GM18511 (cell line): Measurements from ENCODE around the gene PHYKPL.
"Not testable (repeated sequence)": the region's sequence is repeated elsewhere in the genome, so short reads cannot be mapped to it uniquely, and the experiment has no call there.

ENCODE experiments used
- ATAC-seq: cut with Tn5 transposase; IDR thresholded peaks from one replicate; pipeline ENCODE4 v1.9.1; 2021; ENCODE audit warnings: mild to moderate bottlenecking, moderate library complexity; ENCODE audit not compliant: unreplicated experiment

PHYKPL gene

DNA sequence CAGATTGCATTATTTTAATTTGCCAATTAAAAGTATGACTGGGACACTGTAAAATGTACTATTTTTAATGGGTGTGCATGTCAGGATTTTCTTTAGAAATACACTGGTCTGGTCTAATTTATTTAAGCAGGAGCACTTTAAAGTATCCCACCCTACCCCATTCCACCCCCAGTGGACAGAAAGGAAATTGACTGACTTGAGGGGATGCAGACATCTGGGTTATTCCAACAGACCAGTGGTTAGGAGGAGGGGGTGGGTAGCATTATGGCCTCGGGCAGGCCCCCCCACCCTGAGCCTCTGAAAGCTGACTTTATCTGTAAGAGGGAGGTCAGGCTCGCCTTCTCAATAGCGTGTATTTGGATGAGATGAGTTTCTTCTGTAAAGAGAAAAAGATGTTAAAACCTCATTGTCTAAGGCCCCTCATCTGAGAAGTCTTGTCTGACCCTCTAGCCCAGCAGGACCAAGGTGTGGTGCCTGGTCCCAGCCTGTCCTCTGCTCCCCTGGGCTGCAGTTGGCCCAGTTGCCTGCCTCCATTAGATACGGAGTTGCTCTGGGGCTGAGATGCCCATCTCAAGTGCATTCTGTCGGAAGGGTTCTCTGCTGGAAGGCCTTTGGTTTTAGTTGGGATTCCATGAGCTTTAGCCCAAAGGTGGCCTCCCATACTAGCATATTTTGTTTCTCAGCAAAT is 23.9 kb downstream of the PHYKPL start:
- ATAC-seq, result no peak

DNA sequence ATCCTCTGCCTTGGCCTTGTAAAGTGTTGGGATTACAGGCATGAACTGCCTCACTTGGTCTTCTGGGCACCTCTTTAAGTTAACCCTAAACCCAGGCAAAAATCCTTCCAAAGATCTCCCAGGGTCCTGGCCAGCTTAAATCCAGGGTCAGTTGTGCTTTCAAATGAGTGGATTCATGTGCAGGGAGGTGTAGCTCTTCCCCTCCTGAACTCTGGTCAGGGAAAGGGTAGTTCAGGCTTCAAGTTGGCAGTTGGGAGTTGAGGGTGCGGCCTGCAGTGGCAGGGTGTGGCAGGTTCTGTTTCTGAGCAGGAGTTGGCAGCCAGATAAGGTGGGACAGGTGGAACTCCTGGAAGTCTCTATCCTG is 24.7 kb downstream of the PHYKPL start:
- ATAC-seq, result no peak

DNA sequence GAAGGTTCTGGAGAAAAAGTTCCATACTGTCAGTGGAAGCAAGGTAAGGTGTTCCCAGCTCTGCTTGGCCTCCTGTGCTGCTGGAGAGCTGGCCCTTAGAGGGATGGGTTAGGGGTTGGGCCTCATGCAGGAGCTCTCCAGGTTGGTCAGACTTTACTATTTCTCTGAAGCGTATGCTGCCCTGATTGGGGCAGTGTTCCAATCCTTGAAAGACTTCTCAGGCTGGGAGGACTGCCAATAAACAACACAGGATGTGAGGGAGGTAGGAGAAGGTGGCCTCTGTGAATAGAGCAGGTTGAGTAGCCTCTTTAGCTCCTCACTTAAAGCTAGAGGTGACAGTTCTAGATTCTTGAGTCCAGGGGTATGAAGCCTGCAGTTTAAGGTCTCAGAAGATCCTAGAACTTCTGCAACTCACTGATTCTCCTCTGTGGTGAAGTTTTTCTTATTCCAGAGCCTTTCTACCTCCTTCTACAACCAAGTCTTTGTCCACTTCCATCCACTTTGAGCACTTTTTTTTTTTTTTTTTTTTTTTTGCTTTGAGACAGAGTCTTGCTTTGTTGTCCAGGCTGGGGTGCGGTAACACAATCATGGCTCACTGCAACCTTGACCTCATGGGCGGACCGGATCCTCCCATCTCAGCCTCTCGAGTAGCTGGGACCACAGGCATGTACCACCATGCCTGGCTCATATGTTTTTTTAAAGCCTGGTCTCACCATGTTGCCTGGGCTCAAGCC is 25.3 kb downstream of the PHYKPL start:
- ATAC-seq, result no peak

DNA sequence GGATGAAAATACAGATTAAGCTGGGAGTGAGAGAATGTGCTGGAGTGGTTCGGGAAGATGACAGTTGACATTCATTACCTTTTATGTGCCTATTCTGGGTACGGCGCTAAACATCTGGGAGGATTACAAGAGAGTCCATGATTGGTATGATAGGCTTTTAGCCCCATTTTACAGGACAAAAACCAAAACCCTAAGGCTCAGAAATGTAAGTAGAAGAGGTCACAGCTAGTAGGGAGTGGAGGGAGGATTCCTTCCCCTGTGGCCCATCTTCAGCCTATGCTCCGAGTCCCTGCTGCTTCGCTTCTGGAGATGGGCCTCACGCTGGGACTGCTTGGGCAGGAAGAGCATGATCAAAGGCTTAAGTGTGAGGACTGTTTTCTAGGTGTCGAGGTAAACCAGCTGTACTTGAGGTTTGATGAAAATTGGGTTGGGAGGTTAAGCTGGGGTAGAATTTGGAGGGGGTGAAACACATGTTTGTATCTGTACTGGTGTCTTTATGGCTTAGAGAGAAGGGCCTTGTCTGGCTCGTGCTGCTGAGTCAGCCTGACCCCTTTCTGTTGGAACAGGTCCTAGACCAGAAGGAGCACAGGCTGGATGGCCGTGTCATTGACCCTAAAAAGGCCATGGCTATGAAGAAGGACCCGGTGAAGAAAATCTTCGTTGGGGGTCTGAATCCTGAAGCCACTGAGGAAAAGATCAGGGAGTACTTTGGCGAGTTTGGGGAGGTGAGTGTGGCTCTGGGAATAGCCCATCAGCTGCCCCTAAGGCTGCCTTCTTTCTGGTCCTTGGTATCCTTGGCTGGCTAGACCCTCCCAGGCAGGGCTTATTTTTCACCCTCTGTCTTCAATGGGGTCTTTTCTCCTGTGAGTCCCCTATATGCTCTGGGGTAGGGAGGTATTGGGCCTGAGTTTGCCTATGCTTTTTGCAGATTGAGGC is 26.2 kb downstream of the PHYKPL start:
- no peak for ATAC-seq

DNA sequence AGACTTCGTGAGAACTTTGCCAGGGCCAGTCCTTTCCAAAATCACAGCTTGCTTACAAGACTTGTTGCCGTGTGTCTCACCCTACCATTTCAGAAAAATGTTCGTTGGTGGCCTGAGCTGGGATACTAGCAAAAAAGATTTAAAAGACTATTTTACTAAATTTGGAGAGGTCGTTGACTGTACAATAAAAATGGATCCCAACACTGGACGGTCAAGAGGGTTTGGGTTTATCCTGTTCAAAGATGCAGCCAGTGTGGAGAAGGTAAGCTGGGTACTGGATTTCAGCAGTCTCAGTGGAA is 26.9 kb downstream of the PHYKPL start:
- ATAC-seq, result no peak

DNA sequence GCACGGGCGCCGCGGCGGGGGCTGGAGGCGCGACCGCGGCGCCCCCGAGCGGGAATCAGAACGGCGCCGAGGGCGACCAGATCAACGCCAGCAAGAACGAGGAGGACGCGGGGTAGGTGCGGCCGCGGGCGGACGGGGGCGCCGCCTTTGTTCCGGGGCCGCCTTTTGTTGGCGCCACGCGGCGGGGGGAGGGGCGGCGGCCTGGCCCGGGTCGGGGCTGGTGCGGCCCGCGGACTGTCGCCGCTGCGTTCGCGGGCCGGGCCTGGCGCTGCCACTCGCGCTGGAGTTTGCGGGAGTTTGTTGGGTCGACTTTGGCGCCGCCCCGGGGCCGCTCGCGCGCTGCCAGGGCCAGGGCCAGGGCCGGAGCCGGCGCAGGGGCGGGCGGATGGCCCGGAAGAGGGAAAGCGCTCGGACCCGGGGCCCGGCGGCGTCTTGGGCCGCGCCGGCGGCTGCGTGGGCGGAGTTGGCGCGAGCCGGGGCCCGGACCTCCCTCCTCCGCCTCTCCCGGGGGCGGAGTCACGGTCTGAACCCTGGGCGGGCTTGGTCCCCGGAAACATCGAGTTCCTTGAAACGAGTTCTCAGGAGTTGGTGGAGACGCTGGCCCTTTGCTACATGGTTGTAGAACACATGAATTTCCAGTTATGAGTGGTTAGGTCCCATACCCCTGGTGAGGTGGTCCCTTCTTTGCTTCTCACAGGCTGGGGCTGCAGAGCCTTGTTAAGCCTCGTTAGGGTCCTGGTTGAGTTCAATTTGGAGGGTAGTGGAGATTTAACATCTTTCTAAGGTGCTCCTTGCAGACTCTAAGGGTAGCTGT is 27.5 kb downstream of the PHYKPL start:
- peak; percentile 63 for ATAC-seq

DNA sequence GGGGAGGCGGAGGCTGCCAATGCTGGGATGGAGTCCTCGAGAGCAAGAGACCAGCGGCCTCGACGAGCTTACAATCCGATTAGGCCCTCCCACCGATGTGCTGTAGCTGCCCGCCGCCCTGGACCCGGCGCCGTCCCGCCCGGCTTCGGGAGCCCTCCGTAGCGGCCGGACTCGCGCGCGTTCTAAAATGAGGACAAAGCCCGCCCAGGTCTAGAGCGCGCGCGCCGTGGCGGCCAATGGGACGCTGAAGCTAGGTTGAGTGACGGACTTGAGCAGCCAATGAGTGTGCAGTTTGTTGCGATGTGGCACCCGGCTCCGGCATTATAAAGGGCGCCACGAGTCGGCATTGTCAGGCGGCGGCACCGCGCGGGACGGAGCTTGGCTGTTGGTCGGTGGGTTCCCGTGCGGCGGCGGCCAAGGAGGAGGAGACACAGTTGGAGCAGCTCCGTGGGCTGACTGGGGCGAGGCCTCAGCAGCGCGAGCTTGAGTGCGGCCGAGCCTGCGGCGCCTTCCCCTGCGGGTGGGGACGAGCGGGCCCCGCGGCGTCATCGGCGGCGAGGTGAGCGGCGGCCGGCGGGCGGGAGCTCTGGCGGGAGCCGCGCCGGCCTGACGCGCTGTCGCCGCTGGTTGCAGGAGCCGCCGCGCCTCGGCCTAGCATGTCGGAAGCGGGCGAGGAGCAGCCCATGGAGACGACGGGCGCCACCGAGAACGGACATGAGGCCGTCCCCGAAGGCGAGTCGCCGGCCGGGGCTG is 28.2 kb downstream of the PHYKPL start, which contains the start of gene HNRNPAB:
Gene HNRNPAB (plus strand): TSS at position 352 of the 753 bp plus-strand sequence. CDS start 305 bp downstream, at position 657.
- peak; percentile 85 for ATAC-seq

DNA sequence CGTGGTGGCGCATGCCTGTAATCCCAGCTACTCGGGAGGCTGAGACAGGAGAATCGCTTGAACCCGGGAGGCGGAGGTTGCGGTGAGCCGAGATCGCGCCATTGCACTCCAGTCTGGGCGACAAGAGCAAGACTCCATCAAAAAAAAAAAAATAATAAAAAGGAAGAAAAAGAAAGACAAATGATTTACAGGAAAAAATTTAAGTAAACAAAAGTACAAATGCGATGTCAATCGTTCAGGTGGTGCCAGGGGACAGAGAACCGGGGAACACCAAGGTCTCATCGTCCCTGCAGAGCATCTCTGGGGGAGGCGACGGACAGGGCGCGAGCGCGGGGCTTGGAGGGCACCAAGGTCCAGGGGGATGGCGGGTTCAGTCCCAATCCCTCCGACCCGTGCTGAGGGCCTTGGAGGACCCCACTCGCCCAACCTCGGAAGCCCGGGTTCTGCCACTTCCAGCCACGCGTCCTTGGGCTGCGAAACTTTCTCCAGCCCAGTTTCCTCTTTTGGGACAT is 28.9 kb downstream of the PHYKPL start:
- ATAC-seq, result peak; percentile 17

DNA sequence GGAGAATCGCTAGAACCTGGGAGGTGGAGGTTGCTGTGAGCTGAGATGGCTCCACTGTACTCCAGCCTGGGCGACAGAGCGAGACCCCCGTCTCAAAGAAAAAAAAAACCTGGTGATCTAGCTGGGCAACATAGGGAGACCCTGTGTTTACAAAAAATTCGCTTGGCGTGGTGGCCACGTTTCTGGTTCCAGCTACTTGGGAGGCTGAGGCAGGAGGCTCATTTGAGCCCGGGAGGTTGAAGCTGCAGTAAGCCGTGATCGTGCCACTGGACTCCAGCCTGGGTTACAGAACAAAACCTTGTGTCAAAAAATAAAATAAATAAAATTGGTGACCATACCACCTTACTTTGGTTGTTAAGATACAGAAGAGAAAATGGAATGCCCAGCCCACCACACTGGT is 30.1 kb downstream of the PHYKPL start:
- no peak for ATAC-seq

DNA sequence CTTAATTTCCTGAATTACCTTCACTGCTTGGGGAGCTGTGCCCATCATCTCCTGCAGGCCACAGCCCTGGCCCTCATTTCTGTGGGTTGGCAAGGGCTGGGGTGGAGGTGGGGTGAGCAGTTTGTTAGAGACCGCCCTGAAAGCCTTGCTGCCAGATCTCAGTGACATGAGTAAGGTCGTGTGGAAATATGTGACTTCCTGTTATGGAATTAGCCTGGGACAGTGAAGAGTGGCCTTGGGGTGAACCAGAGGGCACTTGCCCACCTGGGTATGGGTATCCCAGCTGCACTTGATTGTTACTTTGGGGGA is 30.7 kb downstream of the PHYKPL start:
- ATAC-seq, result no peak

DNA sequence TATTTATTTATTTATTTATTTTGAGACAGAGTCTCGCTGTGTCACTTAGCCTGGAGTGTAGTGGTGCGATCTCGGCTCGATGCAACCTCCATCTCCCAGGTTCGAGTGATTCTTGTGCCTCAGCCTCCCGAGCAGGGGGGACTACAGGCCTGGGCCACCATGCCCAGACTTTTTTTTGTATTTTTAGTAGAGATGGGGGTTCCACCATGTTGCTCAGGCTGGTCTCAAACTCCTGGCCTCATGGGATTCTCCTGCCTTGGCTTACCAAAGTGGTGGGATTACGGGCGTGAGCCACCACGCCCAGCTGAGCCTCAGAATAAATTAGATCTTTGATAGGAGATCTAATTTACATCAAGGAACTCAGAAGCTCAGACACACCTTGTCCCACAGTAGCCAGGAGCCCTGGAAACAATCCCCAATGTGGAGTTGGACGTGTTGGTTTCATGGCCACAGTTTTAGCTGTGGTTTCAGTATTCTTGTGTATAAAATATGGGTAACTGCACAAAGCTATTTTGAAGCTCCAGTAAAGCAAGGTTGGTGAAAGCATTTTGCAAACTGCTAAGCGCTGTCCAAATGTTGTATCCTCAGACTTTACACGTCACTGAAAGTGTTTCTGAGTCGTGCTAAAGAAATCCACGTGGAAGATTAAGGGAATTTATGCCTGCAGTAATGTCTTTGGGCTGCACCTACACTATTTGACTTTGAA is 31.2 kb downstream of the PHYKPL start:
- no peak for ATAC-seq

DNA sequence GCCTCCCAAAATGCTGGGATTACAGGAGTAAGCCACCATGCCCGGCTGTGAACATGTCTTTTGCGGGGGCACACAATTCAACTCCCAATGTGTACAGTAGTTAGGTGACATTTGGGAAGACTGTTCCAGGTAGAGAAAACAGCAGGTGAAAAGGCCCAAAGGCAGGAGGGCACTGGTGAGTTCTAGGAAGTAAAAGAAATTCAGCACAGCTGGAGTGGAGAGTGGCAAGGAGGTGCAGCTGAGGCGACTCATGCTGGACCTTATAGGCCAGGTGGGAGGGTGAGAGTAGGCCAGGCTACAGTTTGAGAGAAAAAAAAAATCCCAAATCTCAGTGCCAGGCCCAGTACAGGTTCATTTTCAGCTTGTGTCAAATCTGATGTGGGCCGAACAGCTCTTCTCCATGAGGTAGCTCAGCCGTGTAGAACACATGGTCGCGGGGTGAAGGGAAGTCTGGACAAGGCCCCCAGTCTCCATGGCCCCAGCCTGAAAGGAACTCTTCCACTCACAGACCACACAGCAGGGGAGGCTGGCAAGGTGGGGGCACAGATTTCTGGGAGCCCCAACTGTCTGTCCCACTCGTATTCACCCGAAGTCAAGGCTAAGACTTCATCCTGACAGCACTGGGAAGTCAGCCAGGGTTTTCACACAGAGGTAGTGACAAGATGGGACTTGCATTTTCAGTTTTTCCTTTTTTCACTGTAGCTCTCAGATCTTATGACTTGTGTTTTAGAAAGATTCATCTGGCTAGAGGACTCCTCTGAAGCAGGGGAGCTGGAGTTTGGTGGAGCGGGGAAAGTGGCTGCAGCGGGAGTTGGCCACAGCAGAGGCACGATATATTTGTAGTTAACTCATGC is 32.8 kb downstream of the PHYKPL start:
- no peak for ATAC-seq

DNA sequence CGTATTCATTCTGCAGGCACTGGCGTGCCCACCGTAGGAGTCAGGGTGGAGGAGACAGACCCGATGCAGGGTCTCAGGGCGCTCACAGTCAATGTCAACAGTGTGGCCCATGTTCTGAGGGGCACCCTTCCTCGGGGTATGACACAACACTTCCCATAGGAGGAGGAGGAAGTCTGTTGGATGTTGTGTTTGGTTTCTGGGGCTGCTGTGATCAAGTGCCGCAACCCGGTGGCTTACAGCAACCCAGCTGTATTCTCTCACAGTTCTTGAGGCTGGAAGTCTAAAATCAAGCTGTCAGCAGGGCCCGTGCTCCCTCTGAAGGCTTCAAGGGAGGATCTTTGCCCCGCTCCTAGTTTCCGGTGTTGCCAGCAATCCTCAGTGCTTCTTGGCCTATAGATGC is 33.9 kb downstream of the PHYKPL start:
- ATAC-seq, result no peak

DNA sequence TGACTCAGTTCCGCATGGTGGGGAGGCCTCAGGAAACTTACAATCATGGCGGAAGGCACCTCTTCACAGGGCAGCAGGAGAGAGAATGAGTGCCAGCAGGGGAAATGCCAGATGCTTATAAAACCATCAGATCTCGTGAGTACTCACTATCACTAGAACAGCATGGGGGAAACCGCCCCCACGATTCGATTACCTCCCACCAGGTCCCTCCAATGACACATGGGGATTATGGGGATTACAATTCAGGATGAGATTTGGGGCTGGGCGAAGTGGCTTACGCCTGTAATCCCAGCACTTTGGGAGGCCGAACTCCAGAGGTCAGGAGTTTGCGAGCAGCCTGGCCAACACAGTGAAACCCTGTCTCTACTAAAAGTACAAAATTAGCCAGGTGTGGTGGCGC is 34.5 kb downstream of the PHYKPL start:
- not testable (repeated sequence) for ATAC-seq

DNA sequence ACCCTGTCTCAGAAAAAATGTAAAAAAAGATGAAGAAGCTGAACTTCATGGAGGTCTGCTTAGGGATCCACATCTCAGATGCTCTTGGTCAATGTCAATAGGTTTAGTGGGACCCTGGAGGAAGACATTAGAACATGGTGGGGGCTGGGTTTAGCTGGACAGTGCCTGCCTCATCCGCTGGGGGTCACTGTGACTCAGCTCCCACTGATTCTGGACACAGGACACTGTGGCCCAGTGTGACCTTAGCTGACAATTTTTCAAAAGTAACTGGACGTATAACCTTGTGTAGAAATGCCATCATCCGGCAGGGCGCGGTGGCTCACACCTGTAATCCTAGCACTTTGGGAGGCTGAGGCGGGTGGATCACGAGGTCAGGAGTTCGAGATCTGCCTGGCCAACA is 35.6 kb downstream of the PHYKPL start:
- ATAC-seq, result no peak

DNA sequence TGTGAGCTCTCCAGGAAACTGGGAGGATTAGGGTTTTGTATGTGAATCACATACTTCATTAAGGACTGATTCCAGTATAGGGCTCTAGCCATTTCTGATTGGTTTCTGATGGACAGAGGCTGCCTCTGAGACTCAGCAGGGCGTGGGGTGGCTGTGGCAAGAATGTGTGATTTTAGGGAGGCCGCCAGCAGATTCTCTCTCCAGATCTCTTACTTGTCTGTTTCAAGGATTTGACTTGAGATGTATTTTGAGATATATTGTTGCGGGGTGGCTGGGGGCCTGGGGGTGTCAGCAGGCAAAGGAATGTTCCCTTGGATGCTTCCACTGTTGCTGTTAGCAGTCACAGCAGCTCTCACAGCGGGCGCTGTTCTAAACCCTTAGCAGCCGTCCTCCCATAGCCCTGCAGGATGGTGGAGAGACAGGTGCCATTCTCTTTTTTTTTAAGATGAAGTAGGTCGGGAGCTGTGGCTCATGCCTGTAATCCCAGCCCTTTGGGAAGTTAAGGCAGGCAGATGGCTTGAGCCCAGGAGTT is 36.3 kb downstream of the PHYKPL start:
- ATAC-seq, result no peak

DNA sequence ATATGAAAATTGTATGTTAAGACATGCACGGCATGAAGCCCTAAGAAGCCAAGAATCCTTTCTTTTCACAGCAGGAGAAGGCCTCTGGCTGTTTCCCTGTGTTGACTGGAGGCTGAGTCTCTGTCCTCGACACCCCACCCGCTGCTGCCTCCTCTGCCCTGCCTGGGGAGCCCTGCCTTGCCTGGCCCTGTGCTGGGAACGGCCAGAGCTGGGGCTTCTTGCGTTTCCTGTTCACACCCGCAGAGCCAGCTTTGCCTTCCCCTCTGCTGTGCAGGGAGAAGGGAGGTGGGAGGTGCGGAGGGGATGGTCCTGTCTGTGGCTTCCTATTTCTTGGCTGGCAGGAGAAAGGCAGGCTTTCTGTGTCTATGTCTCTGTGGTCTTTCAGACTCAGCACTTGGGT is 38.6 kb downstream of the PHYKPL start:
- ATAC-seq, result no peak

DNA sequence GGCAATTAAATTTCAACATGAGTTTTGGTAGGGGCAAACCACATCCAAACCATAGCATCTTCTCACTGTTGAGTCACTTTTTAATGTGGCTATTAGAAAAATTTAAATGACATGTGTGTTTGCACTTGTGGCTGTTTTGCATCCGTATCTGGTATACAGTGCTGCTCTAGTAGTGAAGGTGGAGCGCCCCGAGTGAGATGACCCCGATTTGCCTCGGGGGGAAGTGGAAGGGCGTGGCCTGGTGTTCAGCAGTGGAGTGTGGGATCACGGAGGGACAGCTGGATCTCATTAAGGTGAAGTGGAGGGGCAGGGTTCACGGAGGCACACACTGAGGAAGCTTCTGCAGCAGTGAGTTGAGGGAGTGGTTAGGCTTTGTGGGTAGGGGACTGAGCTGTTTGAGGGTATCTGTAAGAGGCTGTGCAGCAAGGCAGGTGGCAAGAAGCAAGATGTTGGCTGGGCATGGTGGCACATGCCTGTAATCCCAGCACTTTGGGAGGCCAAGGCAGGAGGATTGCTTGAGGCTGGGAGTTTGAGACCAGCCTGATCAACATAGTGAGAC is 39.3 kb downstream of the PHYKPL start:
- no peak for ATAC-seq
